Activated CD4-positive, alpha-beta T cell treated with anti-CD3 and anti-CD28 coated beads, Interleukin-2, Interleukin-4, amounts not matched to agents 100 ng/mL and 50 ng/mL, durations not matched to agents 16 hours and 8 hours (primary cell): Measurements from ENCODE around the gene LDLRAD3.

ENCODE experiments used
- DNase-seq: peaks from one replicate; pipeline ENCODE4 v3.0.0-alpha.2; 2020; ENCODE audit warnings: low spot score

The LDLRAD3 gene

DNA sequence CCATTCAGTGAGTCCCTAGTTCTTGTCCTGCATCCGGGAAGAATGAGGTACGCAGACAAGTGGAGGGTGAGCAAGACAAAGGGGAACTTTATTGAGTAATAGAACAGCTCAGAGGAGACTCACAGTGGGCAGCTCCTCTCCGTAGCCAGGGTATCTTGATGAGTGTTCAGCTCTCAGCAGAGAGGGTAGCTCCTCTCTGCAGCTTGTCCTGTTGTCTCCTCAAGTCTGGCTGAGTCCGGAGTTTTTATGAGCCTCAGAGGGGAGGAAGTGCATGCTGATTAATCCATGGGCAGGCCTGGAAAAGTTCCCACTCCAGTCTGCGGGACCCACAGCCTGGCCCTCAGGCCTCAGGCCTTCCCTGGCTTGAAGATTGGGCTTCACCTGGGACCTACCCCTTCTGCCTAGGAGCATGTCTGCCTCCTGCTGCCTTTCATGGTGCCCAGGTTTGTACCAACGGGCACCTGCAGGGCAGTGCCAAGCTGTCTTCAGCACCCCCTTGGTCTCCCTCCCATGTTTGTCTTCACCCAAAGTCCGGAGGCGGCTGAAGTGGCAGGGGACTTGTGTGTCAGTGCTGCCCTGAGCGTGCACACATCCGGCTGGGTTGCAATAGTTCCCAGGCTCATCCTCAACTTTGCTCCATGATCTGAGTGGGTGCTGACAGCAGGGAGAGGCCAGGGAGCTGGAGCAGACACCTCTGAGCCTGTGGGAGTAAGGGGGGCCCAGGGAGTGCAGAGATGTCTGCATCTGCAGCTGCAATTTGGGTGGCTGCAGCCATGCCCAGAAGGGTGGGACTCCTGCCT, 134.2 kb downstream of the LDLRAD3 start:
- DNase-seq, result no peak

DNA sequence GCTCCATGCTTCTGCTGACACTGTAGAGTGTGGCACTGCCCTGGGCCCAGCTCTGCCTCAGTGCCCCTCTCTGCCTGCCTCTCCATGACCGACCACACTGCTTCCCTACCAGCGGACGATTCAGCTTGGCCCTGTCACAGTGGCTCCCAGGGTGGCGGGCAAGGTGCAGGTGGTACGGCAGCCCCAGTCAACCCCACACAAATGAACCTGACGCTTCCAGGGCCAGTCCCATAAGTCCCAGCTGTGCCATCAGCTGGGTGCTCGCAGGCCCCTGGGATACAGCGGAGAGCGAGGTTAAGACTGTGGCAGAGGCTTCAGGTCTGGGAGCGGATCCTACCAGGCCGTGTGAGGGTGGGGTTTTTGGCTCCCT, 134.8 kb downstream of the LDLRAD3 start:
- DNase-seq, result no peak

DNA sequence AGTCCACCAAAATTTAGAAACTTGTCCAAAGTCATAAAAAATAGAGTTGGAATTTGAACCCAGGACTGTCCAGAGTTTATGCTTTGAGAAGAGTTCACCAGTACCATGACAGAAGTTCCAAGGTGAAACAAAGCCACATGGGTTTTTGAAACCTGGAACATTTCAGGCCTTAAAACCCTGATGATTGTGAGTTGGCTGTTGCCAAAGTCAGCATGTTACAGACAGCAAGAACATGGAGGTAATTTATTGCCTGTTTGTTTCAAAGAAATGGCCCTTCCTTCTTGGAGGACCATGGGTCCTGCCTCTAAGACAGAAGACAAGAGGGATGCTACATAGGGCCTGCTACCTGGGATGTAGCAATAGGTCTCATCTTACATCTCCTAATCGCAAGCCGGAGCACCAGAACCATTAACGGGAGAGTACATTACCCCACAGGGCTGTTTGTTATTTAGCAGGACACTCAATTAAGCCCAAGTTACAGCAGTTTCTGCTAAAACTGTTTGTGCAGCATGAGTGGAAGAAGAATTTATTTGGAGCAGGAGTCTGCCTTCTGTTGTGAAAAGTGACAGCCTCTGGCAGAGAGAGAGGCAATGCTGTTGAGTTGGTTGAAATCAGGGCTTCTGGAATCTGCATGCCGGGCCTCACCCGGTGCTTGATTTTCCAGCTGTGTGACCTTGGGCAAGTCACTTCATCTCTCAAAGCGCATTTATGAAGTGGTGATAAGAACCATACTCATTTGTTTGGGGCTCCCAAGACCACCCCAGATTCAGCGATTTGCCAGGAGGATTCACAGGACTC, 136.2 kb downstream of the LDLRAD3 start:
- DNase-seq, result no peak

DNA sequence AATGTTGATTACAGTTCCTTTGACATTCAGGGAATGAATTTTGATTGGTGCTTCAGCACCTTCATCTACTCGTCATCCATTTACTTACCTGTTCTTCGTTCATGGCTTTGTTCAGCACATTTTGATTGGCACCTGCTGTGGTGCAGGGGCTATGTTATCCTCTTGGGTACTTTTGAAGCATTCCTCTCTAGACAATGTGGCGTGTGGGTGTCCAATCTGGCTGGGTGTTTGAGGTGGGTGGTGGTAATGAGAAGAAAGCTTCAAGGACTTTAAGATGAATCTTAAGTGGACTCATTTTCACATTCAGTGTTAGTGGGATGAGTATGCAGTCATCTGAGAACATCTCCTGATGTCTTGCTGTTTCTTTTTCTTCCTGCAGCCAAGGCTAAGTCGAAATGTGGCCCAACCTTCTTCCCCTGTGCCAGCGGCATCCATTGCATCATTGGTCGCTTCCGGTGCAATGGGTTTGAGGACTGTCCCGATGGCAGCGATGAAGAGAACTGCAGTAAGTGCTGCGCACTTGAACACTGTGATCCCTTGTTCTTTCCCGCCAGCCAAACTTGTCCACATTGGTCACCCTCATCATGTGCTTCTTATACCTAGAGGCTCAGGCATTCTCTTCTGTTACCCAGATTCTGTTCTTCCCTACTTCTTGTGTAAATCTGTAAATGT, 137.5 kb downstream of the LDLRAD3 start:
- DNase-seq, result no peak

DNA sequence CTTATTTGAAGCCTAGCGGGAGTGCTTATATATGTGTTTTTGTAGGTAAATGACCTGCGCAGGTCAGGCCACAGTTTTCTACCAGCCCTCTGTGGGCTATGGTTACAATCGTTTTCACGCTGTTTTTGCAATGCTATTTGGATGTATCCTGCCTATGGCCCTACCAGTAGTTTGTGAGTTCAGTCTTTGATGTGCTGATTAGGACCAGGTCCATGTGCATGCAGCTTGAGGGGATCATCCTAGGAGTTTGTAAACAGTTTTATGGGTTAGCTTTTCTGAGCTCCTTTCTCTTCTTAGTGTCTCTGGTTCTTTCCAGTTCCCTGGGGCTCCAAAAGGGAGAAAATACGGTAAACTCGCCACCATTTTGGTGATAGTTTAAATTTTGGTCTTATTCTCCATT, 142.5 kb downstream of the LDLRAD3 start:
- no peak for DNase-seq

DNA sequence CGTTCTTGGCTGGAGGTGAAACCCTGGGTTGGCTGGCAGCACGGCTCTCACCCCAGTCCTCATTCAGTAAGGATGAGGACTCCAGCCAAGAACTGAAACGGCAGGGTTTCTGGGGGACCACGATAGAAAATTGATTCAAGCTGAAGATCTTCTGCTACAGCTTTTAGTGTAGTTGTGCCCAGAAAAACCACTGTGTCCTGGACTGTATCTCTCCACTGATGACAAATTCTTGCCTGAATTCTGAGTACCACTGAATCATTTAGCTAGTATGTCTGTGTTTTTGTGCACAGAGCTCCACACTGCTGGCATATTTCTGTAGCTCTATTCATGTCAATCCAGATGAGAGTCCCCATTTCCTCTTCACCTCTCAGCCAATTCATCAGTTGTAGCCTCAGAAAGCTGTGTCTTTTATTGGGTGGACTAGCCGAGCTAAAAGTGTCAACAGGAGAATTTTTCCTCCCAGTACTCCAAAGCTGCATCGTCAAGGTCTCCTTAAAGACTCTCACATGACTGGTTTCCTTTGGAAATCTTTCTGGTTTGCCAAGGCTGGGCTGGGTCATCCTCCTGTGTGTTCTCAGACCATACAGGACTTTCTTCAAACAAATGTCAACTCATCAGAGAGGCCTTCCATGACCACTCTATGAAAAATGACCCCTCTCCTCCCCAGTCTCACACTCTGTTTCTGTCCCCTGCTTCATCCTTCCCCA, 144.6 kb downstream of the LDLRAD3 start:
- DNase-seq, result no peak

DNA sequence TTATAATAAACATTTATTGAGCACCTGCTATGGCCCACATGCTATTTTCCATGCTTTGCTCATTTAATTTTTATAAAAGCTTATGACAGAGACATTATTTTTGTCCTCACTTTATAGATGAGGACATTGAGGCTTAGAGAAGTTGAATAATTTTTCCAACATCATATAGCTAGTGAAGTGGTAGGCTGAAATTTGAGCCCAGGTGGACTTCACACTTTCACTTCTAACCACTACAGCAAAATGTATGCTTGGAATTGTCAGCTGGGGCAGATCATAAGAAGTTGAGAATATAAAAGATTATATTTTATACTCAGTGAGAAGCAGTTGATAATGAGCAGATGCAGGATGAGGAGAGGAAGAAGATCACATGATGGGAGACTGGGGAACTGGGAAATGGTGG, 146.1 kb downstream of the LDLRAD3 start:
- no peak for DNase-seq

DNA sequence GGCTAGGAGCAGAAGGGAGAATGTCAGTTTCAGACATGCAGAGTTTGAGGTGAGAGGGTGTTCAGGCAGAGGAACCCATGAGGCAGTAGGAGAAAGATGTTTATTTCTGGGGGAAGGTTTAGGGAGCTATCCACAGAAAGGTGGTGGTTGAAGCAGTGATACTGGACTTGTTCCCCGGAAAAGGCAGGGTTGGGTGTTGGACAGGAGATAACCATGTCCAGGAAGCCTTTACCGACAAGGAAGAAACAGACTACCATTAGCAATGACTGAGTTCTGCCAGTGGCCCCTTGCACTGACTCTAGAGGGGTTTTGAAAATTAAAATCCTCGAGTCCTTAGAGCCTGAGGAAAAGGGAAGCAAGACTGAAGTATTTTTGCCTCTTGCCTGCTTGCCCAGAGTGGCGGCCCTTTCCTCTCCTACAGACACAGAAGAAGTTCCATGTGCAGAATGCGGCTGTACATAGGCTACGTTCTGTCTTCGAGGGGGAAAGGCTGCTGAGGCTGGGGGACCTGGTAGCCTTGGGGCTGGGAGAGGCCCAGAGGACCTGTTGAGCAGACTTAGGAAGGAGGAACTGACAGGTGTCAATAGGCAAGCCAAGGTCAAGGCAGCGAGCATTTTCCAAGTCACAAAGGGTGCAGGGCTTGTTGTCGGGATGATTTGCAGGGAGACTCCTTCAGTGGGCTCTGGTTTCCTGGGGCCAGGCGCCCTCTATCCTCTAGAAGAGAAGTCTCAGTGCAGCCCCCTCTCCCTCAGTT, 146.7 kb downstream of the LDLRAD3 start:
- DNase-seq, result no peak

DNA sequence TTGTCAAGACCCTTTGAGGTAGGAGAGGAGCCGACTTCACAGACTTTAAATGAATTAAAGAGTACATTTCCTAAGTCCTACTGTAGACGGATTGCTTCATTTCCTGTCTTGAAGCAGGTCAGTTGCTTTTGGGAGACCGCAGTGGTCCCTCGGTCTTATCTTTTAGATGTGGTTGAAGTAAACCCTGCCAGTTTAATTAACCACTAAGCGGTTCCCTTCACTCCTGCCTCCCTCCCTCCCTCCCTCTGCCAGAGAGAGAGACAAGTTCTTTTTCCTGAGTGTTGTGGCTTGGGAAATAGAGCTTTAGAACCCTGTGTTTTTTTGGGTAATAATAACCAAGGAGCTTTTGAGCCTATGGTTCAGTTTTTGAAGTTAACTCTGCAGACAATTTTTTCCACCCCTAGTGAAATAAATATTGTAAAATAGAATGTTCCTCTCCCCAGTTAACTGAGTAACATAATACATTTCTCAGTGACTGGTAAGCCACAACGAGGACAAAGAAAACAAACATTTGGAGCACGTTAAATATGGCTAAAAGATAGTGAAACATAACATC, 147.5 kb downstream of the LDLRAD3 start:
- DNase-seq, result no peak

DNA sequence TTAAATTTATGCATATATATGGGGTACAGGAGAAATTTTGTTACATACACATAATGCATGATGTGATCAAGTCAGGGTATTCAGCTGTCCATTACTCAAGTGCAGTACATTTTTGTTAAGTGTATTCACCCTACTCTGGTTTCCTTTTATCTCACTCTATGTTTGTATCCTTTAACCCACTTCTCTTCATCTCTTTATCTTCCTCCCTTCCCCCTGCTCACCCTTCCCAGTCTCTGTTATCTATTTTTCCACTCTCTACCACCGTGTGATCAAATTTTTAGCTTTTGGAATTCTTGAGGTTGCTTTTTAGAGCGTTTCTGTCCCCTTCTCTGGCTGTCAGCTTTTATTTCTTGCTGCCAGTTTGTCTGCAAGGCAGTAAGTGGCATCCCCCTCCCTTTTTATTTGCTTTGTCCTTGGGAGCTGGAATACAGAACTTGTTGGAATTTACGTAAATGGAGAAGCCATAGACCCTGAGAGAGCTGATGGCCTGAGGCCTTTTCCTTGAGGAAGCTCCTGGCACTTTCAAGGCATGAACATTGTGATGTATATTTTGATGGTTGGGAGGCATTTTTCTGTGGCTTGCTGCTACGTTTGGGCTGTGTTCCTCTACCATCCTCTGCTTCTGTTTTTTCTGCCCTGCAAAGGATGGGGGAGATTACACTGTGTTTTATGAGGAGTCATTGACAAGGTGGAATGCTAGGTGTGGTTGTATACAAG, 148.6 kb downstream of the LDLRAD3 start:
- no peak for DNase-seq

DNA sequence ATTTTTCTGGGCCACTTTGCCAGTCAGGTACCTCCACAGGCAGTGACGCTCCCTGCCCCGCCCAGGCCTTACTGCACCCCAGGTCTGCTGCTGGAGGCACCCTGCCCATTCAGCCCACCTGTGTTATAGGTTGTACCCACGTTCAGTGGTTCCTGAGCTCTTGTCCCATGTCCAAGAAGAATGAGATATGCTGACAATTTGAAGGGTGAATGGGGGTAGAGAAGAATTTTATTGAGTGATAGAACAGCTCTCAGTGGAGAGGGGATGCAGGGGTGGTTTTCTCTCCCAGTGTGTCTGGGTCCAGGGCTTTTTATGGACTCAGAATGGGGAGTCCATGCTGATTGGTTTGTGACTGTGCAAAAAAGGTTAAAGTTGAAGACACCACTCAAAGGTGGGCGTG, 149.7 kb downstream of the LDLRAD3 start:
- no peak for DNase-seq

DNA sequence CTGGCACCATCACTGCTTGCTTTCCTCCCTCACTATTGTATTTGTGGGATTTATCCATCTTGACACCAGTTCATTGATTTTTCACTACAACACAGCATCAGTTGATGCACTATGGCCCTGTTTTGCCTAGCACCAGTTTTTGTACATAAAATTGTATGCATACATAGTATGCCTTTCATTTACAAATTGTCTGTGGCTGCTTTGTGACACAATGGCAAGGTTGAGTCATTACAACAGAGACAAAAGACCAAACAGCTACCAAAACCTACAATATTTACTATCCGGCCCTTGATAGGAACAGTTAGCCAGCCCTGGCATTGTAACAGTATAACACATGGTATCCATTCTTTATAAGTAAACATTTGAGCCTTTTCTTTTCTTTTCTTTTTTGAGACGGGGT, 150.3 kb downstream of the LDLRAD3 start:
- DNase-seq, result no peak

DNA sequence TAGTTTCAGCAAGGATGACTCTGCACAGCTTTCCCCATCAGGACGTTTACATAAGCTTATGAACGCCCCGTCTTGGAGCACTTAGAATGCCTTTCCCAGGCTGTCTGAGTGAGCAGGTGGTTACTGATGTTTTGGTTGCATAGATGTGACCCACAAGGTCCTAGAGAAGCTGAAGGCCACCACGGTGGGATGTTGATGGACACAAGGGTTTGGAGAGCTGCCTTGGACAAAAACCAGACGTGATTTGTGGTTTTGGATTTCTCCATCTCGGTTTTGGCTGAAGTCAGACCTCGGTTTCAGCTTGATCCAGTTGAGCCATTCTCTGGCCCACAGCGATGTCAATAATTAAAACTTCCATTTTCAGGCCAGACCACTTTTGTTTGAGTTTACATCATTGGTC, 151.9 kb downstream of the LDLRAD3 start:
- DNase-seq, result no peak

DNA sequence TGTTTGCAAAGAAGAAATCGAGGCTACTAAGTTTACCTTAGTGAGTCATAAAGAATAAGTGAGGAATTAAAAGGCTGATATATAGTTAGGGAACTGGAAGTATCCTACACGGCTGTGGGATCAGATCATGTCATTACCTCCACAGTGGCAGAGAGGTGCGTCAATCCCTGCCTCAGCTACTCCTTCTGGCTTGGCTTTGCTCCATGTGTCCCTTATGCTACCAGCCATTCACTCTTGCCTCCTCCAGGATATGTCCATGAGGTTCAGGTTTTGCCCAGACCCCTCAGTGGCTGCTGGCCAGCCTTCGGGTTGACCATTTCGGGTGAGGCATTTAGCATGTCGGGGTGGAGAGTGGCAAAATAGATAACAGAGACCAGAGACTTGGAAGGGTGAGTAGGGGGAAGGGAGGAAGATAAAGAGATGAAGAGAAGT, 153.4 kb downstream of the LDLRAD3 start:
- DNase-seq, result no peak

DNA sequence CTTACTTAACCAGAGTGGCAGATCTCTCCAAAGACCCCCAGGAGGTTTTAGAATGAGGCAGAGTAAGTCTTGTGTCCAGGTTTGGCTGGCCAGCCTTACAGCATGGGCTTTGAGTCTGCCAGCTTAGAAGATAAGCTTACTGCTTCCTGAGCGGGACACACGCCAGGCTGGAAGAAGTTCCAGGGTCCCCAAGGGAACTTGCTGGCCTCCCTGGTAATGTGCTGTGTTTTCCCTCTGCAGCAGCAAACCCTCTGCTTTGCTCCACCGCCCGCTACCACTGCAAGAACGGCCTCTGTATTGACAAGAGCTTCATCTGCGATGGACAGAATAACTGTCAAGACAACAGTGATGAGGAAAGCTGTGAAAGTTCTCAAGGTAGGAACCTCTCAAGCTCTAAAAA, 154.2 kb downstream of the LDLRAD3 start:
- DNase-seq, result no peak

DNA sequence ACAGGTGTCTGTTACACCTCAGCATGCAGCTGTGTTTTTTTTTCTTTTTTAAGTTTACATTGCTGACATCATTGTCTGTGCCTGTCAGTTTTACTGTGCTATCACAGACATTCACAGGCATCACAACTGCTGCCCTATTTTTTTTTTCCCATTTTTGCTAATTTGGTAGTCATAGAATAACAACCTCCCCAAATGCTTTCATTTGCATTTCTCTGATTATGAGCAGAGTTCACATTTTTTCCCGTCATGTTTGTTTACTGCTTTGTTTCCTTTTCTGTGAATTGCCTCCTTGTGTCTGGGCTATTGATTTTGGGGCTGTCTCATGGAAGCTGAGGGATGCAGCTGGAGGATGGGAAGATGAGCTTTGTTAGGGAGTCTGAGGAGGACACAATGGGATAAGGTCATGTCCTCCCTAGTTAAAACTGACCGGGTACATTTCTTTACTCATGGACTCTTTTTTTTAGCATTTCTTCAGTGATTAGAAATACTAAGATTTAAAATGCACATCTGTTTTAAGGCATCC, 155.1 kb downstream of the LDLRAD3 start:
- DNase-seq, result no peak

DNA sequence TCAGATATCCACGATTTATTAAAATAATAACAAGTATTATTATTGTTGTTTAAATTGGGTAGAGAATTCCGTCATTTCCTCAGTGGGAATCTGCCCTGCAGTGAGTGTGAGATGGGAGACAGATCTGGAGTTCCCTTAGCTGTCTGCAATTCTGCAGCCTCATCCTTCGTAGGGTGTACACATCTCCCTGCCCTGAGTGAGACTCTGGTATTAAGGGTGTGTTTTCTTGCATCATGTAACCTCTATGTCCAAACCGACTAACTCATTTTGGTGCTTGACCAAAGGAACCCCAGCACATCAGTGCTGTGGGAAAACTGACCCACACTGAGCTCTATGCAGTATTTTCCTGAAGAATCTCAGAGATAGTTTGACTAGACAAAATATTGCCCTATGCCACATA, 157.6 kb downstream of the LDLRAD3 start:
- DNase-seq, result no peak

DNA sequence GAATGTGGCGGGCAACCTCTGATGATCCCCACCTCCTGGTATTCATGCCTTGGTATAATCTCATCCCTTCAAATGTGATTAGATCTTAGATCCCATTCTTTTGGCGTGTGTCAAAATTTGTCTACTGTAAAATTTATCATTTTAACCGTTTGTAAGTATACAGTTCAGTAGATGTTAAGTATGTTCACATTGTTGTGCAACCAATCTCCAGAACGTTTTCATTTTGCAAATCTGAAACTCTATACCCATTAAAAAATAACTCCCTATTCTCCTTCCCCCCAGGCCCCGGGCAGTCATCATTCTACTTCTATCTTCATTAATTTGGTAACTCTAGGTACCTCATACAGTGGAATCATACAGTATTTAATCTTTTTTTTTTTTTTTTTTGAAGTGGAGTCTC, 159.0 kb downstream of the LDLRAD3 start:
- DNase-seq, result no peak

DNA sequence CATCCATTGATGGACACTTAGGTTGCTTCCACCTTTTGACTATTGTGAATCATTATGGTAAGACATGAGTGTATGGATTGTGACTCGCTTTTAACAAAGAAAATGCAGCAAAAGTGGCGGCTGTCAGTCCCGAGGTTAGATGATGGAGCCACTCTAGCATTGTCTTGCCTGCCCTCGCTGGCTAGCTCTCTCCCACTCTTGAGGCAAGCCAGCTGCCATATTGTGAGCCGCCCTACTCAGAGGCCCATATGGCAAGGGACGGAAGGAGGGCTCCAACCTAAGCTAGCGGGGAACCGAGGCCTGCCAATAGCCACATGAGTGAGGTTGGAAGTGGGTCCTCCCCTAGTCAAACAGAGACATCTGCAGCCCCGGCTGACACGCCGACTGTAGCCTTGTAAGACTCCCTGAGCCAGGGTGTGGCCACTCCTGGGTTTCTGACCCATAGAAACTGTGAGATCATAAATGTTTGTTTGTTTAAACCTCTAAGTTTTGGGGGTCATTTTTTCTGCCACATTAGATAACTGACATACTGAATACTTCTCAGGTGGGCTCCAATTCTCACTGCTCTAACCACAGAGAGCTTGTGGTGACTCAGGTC, 160.2 kb downstream of the LDLRAD3 start:
- DNase-seq, result no peak

DNA sequence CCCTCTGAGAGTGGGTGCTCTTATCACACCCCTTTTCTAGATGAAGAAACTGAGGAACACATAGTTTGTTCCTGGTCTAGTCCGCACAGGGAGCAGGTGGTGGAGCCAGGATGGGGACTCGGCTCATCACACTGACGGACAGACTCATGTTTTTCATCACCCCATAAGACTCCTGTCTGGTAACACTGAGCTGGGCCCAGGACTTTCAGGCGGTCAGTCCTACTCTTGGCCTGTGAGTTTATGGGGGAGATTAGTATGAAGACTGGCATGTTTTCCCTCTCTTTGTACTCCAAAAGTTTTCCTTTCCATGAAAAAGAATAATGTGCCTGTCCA, 160.8 kb downstream of the LDLRAD3 start:
- DNase-seq, result no peak
